Measurements from ENCODE around the gene TGM6.
"Not testable (repeated sequence)": the region's sequence is repeated elsewhere in the genome, so short reads cannot be mapped to it uniquely, and the experiment has no call there.

Gene TGM6

DNA sequence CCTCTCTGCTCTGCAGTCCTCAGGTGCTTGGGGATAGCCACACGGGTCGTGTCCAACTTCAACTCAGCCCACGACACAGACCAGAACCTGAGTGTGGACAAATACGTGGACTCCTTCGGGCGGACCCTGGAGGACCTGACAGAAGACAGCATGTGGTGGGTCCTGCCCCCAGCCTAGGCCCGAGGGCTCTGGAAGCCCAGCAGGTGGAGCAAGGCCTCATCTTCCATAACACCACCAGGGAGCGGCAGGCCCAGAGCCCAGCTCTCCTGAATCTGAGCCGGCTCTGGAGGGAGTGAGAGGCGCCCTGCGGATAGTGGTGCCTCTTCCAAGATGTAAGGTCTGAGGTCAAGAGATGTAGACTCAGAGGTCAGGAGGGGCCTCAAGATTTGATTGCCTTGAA is 19.6 kb downstream of the TGM6 start:
- no peaks in the 10 kb centered on the region for H3K27me3 ChIP-seq (ENCODE audit: control insufficient read depth, insufficient read depth, low read length)
- no peaks in the 10 kb centered on the region for H3K4me1 ChIP-seq (ENCODE audit: control insufficient read depth, insufficient read depth, low read length)
- H3K4me3 ChIP-seq (ENCODE audit: low read length), result no peak overlapping the region
- H3K9ac ChIP-seq (ENCODE audit: low read depth, low read length), result no peak overlapping the region
- H3K4me2 ChIP-seq (ENCODE audit: low read length), result no peak overlapping the region
- H3K9me3 ChIP-seq (replicated peaks; ENCODE audit: low read length), result no peaks in the 10 kb centered on the region
- H3K36me3 ChIP-seq (ENCODE audit: insufficient read depth, low read length), result no peaks in the 10 kb centered on the region

DNA sequence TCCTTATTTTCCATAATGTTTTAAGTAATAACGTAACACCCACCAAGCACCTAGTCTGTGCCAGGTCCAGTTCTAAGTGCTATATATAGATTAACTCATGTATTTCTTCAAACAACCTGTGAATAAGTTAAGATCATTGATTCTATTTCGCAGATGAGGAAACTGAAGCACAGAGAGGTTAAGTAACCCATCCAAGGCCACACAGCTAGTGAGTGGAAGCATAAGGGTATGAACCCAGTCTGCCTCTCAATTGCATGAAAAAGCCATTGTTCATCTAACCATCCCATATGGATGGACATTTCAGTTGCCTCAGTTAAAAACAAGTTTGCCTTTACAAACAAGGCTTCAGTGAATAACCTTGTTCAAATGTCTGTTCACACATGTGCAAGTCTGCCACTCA is 20.8 kb downstream of the TGM6 start:
- no peaks in the 10 kb centered on the region for H3K9me3 ChIP-seq (replicated peaks; ENCODE audit: low read length)
- no peak overlapping the region for H3K4me2 ChIP-seq (ENCODE audit: low read length)
- no peaks in the 10 kb centered on the region for H3K36me3 ChIP-seq (ENCODE audit: insufficient read depth, low read length)
- H3K4me1 ChIP-seq (ENCODE audit: control insufficient read depth, insufficient read depth, low read length), result no peaks in the 10 kb centered on the region
- H3K9ac ChIP-seq (ENCODE audit: low read depth, low read length), result no peak overlapping the region
- no peaks in the 10 kb centered on the region for H3K27me3 ChIP-seq (ENCODE audit: control insufficient read depth, insufficient read depth, low read length)
- H3K4me3 ChIP-seq (ENCODE audit: low read length), result no peak overlapping the region

DNA sequence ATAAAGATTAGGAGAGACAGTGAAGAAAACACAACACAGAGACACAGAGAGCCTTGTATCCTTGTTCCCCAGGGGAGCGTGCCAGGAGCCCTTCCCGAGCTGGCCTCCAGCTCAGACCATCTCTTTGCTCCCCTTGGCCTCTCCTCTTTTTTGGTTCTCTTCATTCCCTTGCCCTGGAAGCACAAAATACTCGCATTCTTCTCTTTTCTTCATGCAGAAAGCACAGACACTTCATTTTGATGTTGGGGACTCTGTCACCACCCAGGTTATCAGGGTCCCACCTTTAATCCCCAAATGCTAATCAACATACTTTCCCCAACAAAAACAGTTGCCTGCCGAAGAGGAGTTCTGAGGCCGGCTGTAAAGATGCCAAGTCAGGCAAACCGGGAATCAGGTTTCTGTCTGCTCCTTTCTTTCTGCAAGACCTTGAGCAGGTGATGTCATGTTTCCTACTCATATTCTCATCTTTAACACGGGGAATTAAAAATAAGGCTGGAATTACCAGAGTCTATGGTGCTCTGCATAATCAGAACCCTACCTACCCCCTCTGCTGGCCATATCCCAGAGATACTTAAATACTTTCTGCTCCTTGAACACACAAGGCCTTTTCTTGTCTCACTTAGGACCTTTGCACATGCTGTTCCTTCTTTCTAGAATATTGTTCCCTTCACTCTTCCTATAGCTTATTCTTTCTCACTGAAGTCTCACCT is 21.7 kb downstream of the TGM6 start:
- Histone ChIP-seq H3K9ac (ENCODE audit: low read depth, low read length) (no peak overlapping the region), H3K4me2 (ENCODE audit: low read length) (no peak overlapping the region), H3K36me3 (ENCODE audit: insufficient read depth, low read length) (no peaks in the 10 kb centered on the region), H3K27me3 (ENCODE audit: control insufficient read depth, insufficient read depth, low read length) (no peaks in the 10 kb centered on the region), H3K4me3 (ENCODE audit: low read length) (no peak overlapping the region), H3K4me1 (ENCODE audit: control insufficient read depth, insufficient read depth, low read length) (no peaks in the 10 kb centered on the region), H3K9me3 (replicated peaks; ENCODE audit: low read length) (no peaks in the 10 kb centered on the region)

DNA sequence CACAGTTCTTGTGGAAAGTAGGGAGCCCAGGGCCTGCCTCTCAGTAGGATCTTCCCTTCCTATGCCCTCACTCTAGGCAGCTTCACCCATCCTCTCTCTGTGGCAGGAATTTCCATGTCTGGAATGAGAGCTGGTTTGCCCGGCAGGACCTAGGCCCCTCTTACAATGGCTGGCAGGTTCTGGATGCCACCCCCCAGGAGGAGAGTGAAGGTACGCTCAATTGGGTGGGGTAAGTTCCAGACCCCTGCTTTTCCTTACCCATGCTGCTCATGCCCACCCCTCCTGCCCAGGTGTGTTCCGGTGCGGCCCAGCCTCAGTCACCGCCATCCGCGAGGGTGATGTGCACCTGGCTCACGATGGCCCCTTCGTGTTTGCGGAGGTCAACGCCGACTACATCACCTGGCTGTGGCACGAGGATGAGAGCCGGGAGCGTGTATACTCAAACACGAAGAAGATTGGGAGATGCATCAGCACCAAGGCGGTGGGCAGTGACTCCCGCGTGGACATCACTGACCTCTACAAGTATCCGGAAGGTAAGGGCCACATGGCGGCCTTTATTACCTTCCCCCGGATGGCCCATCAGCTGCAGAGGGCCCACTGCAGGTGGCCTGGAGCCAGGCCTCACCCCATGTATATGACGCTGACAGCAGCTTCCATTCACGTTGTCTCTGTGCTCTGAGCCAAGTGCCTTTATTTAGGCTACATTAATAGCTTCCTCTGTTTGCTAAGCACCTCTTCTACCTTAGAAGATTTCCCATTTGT is 22.8 kb downstream of the TGM6 start:
- no peak overlapping the region for H3K4me2 ChIP-seq (ENCODE audit: low read length)
- no peak overlapping the region for H3K9ac ChIP-seq (ENCODE audit: low read depth, low read length)
- no peak overlapping the region for H3K4me3 ChIP-seq (ENCODE audit: low read length)
- H3K36me3 ChIP-seq (ENCODE audit: insufficient read depth, low read length), result no peaks in the 10 kb centered on the region
- no peaks in the 10 kb centered on the region for H3K4me1 ChIP-seq (ENCODE audit: control insufficient read depth, insufficient read depth, low read length)
- no peaks in the 10 kb centered on the region for H3K27me3 ChIP-seq (ENCODE audit: control insufficient read depth, insufficient read depth, low read length)
- H3K9me3 ChIP-seq (replicated peaks; ENCODE audit: low read length), result no peaks in the 10 kb centered on the region

DNA sequence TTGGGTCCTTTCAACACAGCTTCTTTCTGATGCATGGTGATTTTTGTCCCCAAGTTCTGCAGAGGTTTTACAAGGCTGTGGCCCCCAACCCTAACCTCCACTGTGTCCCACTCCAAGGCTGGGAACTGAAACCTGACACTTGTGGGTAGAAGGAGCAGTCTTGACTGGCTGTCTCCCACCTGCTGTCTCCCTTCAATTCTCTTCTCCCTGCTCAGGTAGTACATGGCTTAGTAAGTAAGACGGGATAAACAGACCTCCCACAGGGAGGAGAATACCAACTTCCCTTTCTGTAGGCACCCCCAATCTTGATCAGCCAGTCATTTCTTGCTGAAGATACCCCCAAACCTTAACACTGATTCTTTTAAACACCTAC is 25.0 kb downstream of the TGM6 start:
- Histone ChIP-seq H3K36me3 (ENCODE audit: insufficient read depth, low read length) (no peaks in the 10 kb centered on the region), H3K4me3 (ENCODE audit: low read length) (no peak overlapping the region), H3K9ac (ENCODE audit: low read depth, low read length) (no peak overlapping the region), H3K27me3 (ENCODE audit: control insufficient read depth, insufficient read depth, low read length) (no peaks in the 10 kb centered on the region), H3K4me2 (ENCODE audit: low read length) (no peak overlapping the region), H3K4me1 (ENCODE audit: control insufficient read depth, insufficient read depth, low read length) (no peaks in the 10 kb centered on the region), H3K9me3 (replicated peaks; ENCODE audit: low read length) (no peaks in the 10 kb centered on the region)

DNA sequence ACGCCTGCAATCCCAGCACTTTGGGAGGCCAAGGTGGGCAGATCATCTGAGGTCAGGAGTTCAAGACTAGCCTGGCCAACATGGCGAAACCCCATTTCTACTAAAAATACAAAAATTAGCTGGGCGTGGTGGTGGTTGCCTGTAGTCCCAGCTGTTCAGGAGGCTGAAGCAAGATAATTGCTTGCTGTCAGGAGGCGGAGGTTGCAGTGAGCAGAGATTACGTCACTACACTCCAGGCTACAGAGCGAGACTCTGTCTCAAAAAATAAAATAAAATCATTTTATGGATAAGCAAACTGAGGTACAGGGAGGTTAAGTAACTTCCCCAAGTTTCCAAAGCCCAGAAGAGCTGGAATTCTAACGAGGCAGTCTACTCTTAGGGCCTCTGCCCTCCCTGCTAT is 26.7 kb downstream of the TGM6 start:
- not testable (repeated sequence) for H3K27me3 ChIP-seq (ENCODE audit: control insufficient read depth, insufficient read depth, low read length); H3K9me3 ChIP-seq (replicated peaks; ENCODE audit: low read length); H3K4me3 ChIP-seq (ENCODE audit: low read length); H3K4me2 ChIP-seq (ENCODE audit: low read length); H3K9ac ChIP-seq (ENCODE audit: low read depth, low read length); H3K36me3 ChIP-seq (ENCODE audit: insufficient read depth, low read length); H3K4me1 ChIP-seq (ENCODE audit: control insufficient read depth, insufficient read depth, low read length)

DNA sequence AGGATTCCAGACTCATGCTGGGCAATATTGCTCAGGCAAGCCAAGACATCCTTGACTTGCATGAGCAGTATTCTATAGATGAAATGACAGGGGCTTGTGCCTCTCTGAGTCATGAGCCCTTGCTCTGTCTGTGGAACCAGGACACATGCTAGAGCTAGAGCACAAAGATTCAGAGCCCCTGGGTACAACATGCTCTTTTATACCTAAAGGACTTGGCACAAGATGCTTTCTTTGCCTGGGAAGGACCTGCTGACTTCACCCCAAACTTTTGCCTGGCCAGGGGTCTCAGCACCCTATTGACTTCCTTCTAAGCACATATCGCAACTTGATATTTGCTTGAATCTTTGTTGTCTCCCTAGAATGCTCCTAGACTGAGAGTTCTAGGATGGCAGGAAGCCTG is 27.4 kb downstream of the TGM6 start:
- Histone ChIP-seq H3K36me3 (ENCODE audit: insufficient read depth, low read length) (no peaks in the 10 kb centered on the region), H3K9me3 (replicated peaks; ENCODE audit: low read length) (no peaks in the 10 kb centered on the region), H3K4me3 (ENCODE audit: low read length) (no peak overlapping the region), H3K4me1 (ENCODE audit: control insufficient read depth, insufficient read depth, low read length) (no peaks in the 10 kb centered on the region), H3K4me2 (ENCODE audit: low read length) (no peak overlapping the region), H3K9ac (ENCODE audit: low read depth, low read length) (no peak overlapping the region), H3K27me3 (ENCODE audit: control insufficient read depth, insufficient read depth, low read length) (peaks cover 7% of the 10 kb centered on the region)

DNA sequence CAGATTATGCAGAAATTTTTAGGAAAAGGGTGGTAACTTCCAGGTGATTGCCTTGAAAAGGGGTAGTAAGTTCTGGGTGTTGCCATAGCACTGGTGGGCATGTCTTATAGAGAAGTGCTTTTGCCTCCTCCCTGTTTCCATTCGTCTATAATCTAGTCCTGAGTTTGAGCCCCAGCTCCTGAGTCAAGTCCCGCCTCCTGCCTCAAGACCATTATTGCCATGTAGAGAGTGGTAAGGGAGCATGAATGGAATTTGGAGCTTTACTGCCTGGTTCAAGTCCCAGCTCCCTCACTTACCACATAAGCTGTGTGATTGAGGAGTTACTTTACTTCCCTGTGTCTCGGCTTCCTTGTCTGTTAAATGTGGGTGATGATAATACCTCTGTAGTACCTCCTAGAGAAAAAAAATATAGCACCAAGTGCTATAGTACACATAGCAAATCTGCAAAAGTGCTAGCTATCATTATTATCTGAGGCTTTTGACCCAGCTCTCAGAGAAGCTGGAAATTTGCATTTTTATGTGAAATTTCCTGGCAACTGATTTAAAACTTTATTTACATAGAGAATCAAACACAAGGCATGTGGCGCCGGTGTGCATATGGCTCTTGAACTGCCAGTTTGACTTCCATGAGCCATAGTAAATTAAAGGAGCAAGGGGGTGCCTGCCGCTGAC is 36.0 kb downstream of the TGM6 start:
- Histone ChIP-seq H3K9ac (ENCODE audit: low read depth, low read length) (no peak overlapping the region), H3K36me3 (ENCODE audit: insufficient read depth, low read length) (no peaks in the 10 kb centered on the region), H3K4me3 (ENCODE audit: low read length) (no peak overlapping the region), H3K4me1 (ENCODE audit: control insufficient read depth, insufficient read depth, low read length) (no peaks in the 10 kb centered on the region), H3K27me3 (ENCODE audit: control insufficient read depth, insufficient read depth, low read length) (peaks cover 22% of the 10 kb centered on the region), H3K4me2 (ENCODE audit: low read length) (no peak overlapping the region), H3K9me3 (replicated peaks; ENCODE audit: low read length) (no peaks in the 10 kb centered on the region)

DNA sequence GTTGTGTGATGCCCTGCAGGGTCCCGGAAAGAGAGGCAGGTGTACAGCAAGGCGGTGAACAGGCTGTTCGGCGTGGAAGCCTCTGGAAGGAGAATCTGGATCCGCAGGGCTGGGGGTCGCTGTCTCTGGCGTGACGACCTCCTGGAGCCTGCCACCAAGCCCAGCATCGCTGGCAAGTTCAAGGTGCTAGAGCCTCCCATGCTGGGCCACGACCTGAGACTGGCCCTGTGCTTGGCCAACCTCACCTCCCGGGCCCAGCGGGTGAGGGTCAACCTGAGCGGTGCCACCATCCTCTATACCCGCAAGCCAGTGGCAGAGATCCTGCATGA is 36.5 kb downstream of the TGM6 start:
- H3K27me3 ChIP-seq (ENCODE audit: control insufficient read depth, insufficient read depth, low read length), result peaks cover 22% of the 10 kb centered on the region

DNA sequence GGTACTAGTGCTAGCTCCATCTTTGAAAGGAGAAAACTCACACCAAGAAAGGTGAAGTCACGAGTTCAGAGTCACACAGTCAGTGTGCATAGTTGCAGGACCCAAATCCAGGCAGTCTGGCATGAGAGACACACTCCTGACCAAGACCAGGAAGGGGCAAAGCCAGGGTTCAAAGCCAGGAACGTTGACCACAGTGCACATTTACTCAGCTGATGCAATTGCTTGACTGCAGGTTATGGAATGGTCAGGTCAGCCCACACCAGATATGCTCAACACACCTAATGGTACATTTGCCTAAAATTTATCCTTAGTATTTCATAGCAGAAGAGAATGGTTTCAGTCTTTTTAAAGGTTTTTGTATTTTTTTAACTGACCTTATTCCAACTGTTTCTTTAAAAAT is 37.7 kb downstream of the TGM6 start:
- no peaks in the 10 kb centered on the region for H3K9me3 ChIP-seq (replicated peaks; ENCODE audit: low read length)
- no peaks in the 10 kb centered on the region for H3K4me1 ChIP-seq (ENCODE audit: control insufficient read depth, insufficient read depth, low read length)
- no peak overlapping the region for H3K4me3 ChIP-seq (ENCODE audit: low read length)
- H3K36me3 ChIP-seq (ENCODE audit: insufficient read depth, low read length), result no peaks in the 10 kb centered on the region
- H3K4me2 ChIP-seq (ENCODE audit: low read length), result no peak overlapping the region
- H3K9ac ChIP-seq (ENCODE audit: low read depth, low read length), result no peak overlapping the region
- peaks cover 22% of the 10 kb centered on the region for H3K27me3 ChIP-seq (ENCODE audit: control insufficient read depth, insufficient read depth, low read length)

More for the DNA sequence above, 36.5 kb downstream of the TGM6 start:
- H3K4me2 ChIP-seq (ENCODE audit: low read length), result no peak overlapping the region
- no peak overlapping the region for H3K9ac ChIP-seq (ENCODE audit: low read depth, low read length)
- H3K9me3 ChIP-seq (replicated peaks; ENCODE audit: low read length), result no peaks in the 10 kb centered on the region
- H3K4me3 ChIP-seq (ENCODE audit: low read length), result no peak overlapping the region
- H3K36me3 ChIP-seq (ENCODE audit: insufficient read depth, low read length), result no peaks in the 10 kb centered on the region
- H3K4me1 ChIP-seq (ENCODE audit: control insufficient read depth, insufficient read depth, low read length), result no peaks in the 10 kb centered on the region

DNA sequence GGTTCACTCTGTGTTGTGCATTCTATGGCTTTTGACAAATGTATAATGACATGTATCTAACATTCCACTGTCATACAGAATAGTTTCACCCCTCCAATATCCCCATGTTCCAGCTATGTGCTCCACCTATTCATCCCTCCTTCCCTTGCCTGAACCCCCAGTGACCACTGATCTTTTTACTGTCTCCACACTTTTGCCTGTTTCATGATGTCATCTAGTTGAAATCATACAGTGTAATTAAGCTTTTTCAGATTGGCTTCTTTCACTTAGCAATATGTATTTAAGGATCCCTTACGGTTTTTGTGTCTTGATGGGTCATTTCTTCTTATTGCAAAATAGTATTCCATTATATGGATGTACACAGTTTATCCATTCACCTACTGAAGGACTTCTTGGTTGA is 39.8 kb downstream of the TGM6 start:
- Histone ChIP-seq H3K36me3 (ENCODE audit: insufficient read depth, low read length) (no peaks in the 10 kb centered on the region), H3K4me1 (ENCODE audit: control insufficient read depth, insufficient read depth, low read length) (no peaks in the 10 kb centered on the region), H3K4me3 (ENCODE audit: low read length) (no peak overlapping the region), H3K4me2 (ENCODE audit: low read length) (no peak overlapping the region), H3K9ac (ENCODE audit: low read depth, low read length) (no peak overlapping the region), H3K27me3 (ENCODE audit: control insufficient read depth, insufficient read depth, low read length) (peaks cover 25% of the 10 kb centered on the region), H3K9me3 (replicated peaks; ENCODE audit: low read length) (no peaks in the 10 kb centered on the region)

DNA sequence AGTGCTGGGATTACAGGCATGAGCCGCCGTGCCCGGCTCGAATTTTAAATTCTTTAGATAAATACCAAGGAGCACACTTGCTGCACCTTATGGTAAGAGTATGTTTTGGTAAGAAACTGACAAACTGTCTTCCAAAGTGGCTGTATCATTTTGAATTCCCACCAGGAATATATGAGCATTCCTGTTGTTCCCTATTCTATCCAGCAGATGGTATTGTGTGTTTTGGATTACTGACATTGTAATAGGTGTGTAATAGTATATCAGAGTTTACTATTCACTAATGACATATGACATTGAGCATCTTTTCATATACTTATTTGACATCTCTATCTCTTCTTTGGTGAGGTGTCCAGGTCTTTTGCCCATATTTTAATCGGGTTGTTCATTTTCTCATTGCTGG is 40.5 kb downstream of the TGM6 start:
- Histone ChIP-seq H3K27me3 (ENCODE audit: control insufficient read depth, insufficient read depth, low read length) (peaks cover 26% of the 10 kb centered on the region), H3K4me3 (ENCODE audit: low read length) (no peak overlapping the region), H3K9ac (ENCODE audit: low read depth, low read length) (no peak overlapping the region), H3K4me2 (ENCODE audit: low read length) (no peak overlapping the region), H3K9me3 (replicated peaks; ENCODE audit: low read length) (no peaks in the 10 kb centered on the region), H3K36me3 (ENCODE audit: insufficient read depth, low read length) (no peaks in the 10 kb centered on the region), H3K4me1 (ENCODE audit: control insufficient read depth, insufficient read depth, low read length) (no peaks in the 10 kb centered on the region)
